ENCODE measurements around the gene TMEM138.

DNA sequence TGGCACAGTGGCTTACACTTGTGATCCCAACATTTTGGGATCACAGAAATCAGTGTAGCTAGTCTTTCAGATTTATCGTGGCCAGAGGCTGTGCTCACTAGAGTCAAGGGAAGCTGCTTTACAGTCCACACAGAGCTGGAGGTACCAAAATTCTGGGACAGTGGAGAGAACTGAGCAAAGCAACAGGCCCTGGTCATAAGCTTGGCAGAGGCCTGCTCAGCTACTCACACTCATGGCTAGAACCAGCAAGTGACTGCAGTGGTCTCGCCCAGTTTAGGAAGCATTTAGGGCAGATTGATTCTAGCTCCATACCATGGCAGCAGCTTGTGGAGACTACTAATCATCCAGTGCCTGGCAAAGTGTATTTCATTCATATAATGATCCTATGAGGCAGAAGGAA is 39.0 kb downstream of the TMEM138 start:
- TF ChIP-seq, protein P1, sequence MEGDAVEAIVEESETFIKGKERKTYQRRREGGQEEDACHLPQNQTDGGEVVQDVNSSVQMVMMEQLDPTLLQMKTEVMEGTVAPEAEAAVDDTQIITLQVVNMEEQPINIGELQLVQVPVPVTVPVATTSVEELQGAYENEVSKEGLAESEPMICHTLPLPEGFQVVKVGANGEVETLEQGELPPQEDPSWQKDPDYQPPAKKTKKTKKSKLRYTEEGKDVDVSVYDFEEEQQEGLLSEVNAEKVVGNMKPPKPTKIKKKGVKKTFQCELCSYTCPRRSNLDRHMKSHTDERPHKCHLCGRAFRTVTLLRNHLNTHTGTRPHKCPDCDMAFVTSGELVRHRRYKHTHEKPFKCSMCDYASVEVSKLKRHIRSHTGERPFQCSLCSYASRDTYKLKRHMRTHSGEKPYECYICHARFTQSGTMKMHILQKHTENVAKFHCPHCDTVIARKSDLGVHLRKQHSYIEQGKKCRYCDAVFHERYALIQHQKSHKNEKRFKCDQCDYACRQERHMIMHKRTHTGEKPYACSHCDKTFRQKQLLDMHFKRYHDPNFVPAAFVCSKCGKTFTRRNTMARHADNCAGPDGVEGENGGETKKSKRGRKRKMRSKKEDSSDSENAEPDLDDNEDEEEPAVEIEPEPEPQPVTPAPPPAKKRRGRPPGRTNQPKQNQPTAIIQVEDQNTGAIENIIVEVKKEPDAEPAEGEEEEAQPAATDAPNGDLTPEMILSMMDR (conservative IDR thresholded peaks at IDR 0.05): no peak
- no peak for TF ChIP-seq ZFX (IDR thresholded peaks at IDR 0.05)
